HepG2 (cell line): ENCODE results near the gene ATRIP. TPM values are rescaled to one million over a fixed set of nuclear protein-coding genes. Genes with fewer than 3 reads are reported as not detected.

ENCODE experiments used
- ATF3 ChIP-seq: sonication (generic); formaldehyde crosslinking; IDR thresholded peaks from 2 replicates; pipeline ENCODE4 v1.4.0; 2020; ENCODE audit warnings: missing genetic modification reagents
- ATF7-NPFF ChIP-seq: sonication (generic); formaldehyde crosslinking; IDR thresholded peaks from 2 replicates; pipeline ENCODE4 v1.8.1; 2023; ENCODE audit warnings: mild to moderate bottlenecking, low read depth, missing genetic modification reagents, moderate library complexity
- CEBPB ChIP-seq: IDR thresholded peaks from 2 replicates; pipeline ENCODE4 v1.6.1; 2011; ENCODE audit warnings: low read depth, low read length, improper control_type of control experiment, borderline replicate concordance
- DDIT3 ChIP-seq: sonication (generic); formaldehyde crosslinking; IDR thresholded peaks from 2 replicates; pipeline ENCODE4 v1.4.0; 2020; ENCODE audit warnings: mild to moderate bottlenecking, missing genetic modification reagents
- ESRRA ChIP-seq: sonication (generic); formaldehyde crosslinking; IDR thresholded peaks from 2 replicates; pipeline ENCODE4 v1.5.1; 2020; ENCODE audit warnings: mild to moderate bottlenecking, low read depth, missing genetic modification reagents
- ETS1 ChIP-seq: sonication (generic); formaldehyde crosslinking; IDR thresholded peaks from 2 replicates; pipeline ENCODE4 v1.4.0; 2020; ENCODE audit warnings: missing genetic modification reagents
- GZF1 ChIP-seq: sonication (generic); formaldehyde crosslinking; IDR thresholded peaks from 2 replicates; pipeline ENCODE4 v1.5.1; 2020; ENCODE audit warnings: mild to moderate bottlenecking, missing genetic modification reagents
- HNF1B ChIP-seq: sonication (generic); formaldehyde crosslinking; IDR thresholded peaks from 2 replicates; pipeline ENCODE4 v1.5.1; 2020; ENCODE audit warnings: mild to moderate bottlenecking, moderate library complexity, missing genetic modification reagents
- IRF1 ChIP-seq: sonication (generic); formaldehyde crosslinking; IDR thresholded peaks from 2 replicates; pipeline ENCODE4 v1.4.0; 2020; ENCODE audit warnings: low read depth, mild to moderate bottlenecking, missing genetic modification reagents
- JUNB ChIP-seq: sonication (generic); formaldehyde crosslinking; IDR thresholded peaks from 2 replicates; pipeline ENCODE4 v1.8.0; 2022; ENCODE audit warnings: missing genetic modification reagents, mild to moderate bottlenecking, borderline replicate concordance
- KAT2B ChIP-seq: fragments of 150-350 bp; IDR thresholded peaks from 2 replicates; pipeline ENCODE4 v1.6.1; 2014; ENCODE audit warnings: low read depth, low read length, borderline replicate concordance
- NFKB2 ChIP-seq: sonication (generic); formaldehyde crosslinking; IDR thresholded peaks from 2 replicates; pipeline ENCODE4 v1.4.0; 2020; ENCODE audit warnings: missing genetic modification reagents, borderline replicate concordance
- NR3C1 ChIP-seq: sonication (generic); formaldehyde crosslinking; IDR thresholded peaks from 2 replicates; pipeline ENCODE4 v1.4.0; 2020; ENCODE audit warnings: missing genetic modification reagents
- SRSF1 ChIP-seq: fragments of 200-400 bp; formaldehyde crosslinking; optimal IDR thresholded peaks from 2 replicates; pipeline ENCODE3; 2017; ENCODE audit warnings: mild to moderate bottlenecking, low read depth, low read length, moderate library complexity
- SUZ12 ChIP-seq: fragments of 150-350 bp; IDR thresholded peaks from 2 replicates; pipeline ENCODE4 v1.6.1; 2014; ENCODE audit warnings: low read depth, low read length
- YEATS4 ChIP-seq: sonication (generic); formaldehyde crosslinking; IDR thresholded peaks from 2 replicates; pipeline ENCODE4 v1.4.0; 2020; ENCODE audit warnings: missing genetic modification reagents, borderline replicate concordance
- ZFP1 ChIP-seq: IDR thresholded peaks from 2 replicates; pipeline ENCODE4 v1.6.1; 2016
- ZNF326 ChIP-seq: sonication (generic); formaldehyde crosslinking; IDR thresholded peaks from 2 replicates; pipeline ENCODE4 v1.4.0; 2020; ENCODE audit warnings: missing genetic modification reagents, borderline replicate concordance
- ZNF503 ChIP-seq: sonication (generic); formaldehyde crosslinking; IDR thresholded peaks from 2 replicates; pipeline ENCODE4 v1.4.0; 2020; ENCODE audit warnings: missing genetic modification reagents
- ZNF556 ChIP-seq: sonication (generic); formaldehyde crosslinking; IDR thresholded peaks from 2 replicates; pipeline ENCODE4 v1.4.0; 2020; ENCODE audit warnings: mild to moderate bottlenecking, missing genetic modification reagents, borderline replicate concordance
- ZNF562 ChIP-seq: sonication (generic); formaldehyde crosslinking; IDR thresholded peaks from 2 replicates; pipeline ENCODE4 v1.8.0; 2022; ENCODE audit warnings: missing genetic modification reagents, borderline replicate concordance
- ZNF780A ChIP-seq: sonication (generic); formaldehyde crosslinking; IDR thresholded peaks from 2 replicates; pipeline ENCODE4 v1.8.0; 2022; ENCODE audit warnings: mild to moderate bottlenecking, missing genetic modification reagents, moderate library complexity
- polyA plus RNA-seq, 8 experiments: library from polyadenylated mRNA; depleted of rRNA in 3 of 8; stranded (reverse) in 7 of 8; unstranded in 1 of 8; fragments of >200 nt; fragmentation: Illumina TruSeq in 4 of 8; extraction: Trizol in 4 of 8; gene quantifications; 2 replicates each; pipeline versions ENCODE4 v1.2.1 to v1.2.3, GENCODE V29; 2011 to 2016; ENCODE audit warnings: low read depth in 4 of 8, missing spikeins in 1 of 8, mixed read lengths in 1 of 8; ENCODE audit not compliant: insufficient read depth in 1 of 8
- total RNA-seq, 5 experiments: library from RNA; depleted of rRNA; stranded (reverse); fragments of >200 nt; fragmentation: Illumina TruSeq; extraction: Trizol; gene quantifications; 2 replicates each; pipeline ENCODE4 v1.2.3, GENCODE V29; 2016; ENCODE audit warnings: low read depth in 1 of 5

The ATRIP gene
- total and polyA plus RNA-seq, 2 of the 13 experiments (the other 11 are each of a cell fraction or from before 2014, with no cell fraction given): 5.1 to 12.5 TPM

- peak; percentile 90 for TF ChIP-seq ESRRA
- no peak for TF ChIP-seq SUZ12
- peak; percentile 59; the same call in 1 of the 2 replicates for TF ChIP-seq ZFP1 (CRISPR knock-in tag)
- peak; percentile 85 for TF ChIP-seq JUNB (CRISPR knock-in tag)
- TF ChIP-seq NR3C1: no peak
- peak; percentile 78 for TF ChIP-seq NFKB2
- peak; percentile 70 for TF ChIP-seq ATF7-NPFF
- TF ChIP-seq GZF1 (CRISPR knock-in tag): peak; percentile 75; the same call in 1 of the 2 replicates
- TF ChIP-seq KAT2B: no peak
- TF ChIP-seq IRF1 (CRISPR knock-in tag): no peak
- TF ChIP-seq ZNF326: no peak
- TF ChIP-seq CEBPB: peak; percentile 98
- peak; percentile 90 for TF ChIP-seq SRSF1
- TF ChIP-seq ZNF503 (CRISPR knock-in tag): peak; percentile 97
- TF ChIP-seq YEATS4 (CRISPR knock-in tag): peak; percentile 62; the same call in 1 of the 2 replicates
- TF ChIP-seq ETS1 (CRISPR knock-in tag): no peak
- TF ChIP-seq ZNF780A: peak; percentile 49; the same call in 1 of the 2 replicates
- TF ChIP-seq ZNF556 (CRISPR knock-in tag): peak; percentile 98; the same call in 1 of the 2 replicates
- TF ChIP-seq DDIT3 (CRISPR knock-in tag): no peak
- TF ChIP-seq ATF3 (CRISPR knock-in tag): peak; percentile 65; the same call in 1 of the 2 replicates
- no peak for TF ChIP-seq ZNF562
- TF ChIP-seq HNF1B (CRISPR knock-in tag): peak; percentile 99
These were observed 16.4 kb upstream of the ATRIP start, which contains the start of gene PLXNB1 (continued) for GRCh38 chr3:48429960-48430707.
